Esophagus muscularis mucosa (tissue), 4 donors: ENCODE results near the gene CTSH. TPM values are rescaled to one million over a fixed set of nuclear protein-coding genes. Genes with fewer than 3 reads are reported as not detected.

ENCODE experiments used
- DNase-seq: peaks from one replicate; pipeline ENCODE4 v3.0.0-alpha.2; 2017; ENCODE audit errors: extremely low spot score
- H3K27ac ChIP-seq, 4 donors: fragments of 200-600 bp; sonication (generic); replicated peaks in 1 of 4; 1 replicate in 3 of 4; 2 replicates in 1 of 4; pipeline ENCODE4 v1.5.1; 2016 to 2019; ENCODE audit warnings: mild to moderate bottlenecking in 1 of 4
- H3K27me3 ChIP-seq, 4 donors: fragments of 200-600 bp; sonication (generic); one replicate each; pipeline versions ENCODE4 v1.5.1 to v1.6.0; 2016 to 2019
- H3K36me3 ChIP-seq, 4 donors: fragments of 200-600 bp; sonication (generic); one replicate each; pipeline ENCODE4 v1.5.1; 2016 to 2019
- H3K4me1 ChIP-seq, 4 donors: fragments of 200-600 bp; sonication (generic); one replicate each; pipeline ENCODE4 v1.5.1; 2016 to 2019
- H3K4me3 ChIP-seq, 4 donors: fragments of 200-600 bp; sonication (generic); 1 replicate in 2 of 4; 2 replicates in 2 of 4; pipeline ENCODE4 v1.5.1; 2016 to 2019; ENCODE audit warnings: mild to moderate bottlenecking in 4 of 4, moderate library complexity in 1 of 4
- H3K9me3 ChIP-seq, 4 donors: fragments of 200-600 bp; sonication (generic); 1 replicate in 3 of 4; 2 replicates in 1 of 4; pipeline ENCODE4 v1.5.1; 2016 to 2019
- CTCF ChIP-seq, 3 experiments: fragments of 200-600 bp in 2 of 3; fragments of 450-650 bp in 1 of 3; sonication (generic) in 2 of 3; IDR thresholded peaks; one replicate each; pipeline ENCODE4 v1.5.1; 2017 to 2019; ENCODE audit warnings: antibody characterized with exemption in 3 of 3, mild to moderate bottlenecking in 2 of 3, moderate library complexity in 1 of 3
- EP300 ChIP-seq: sonication (generic); formaldehyde crosslinking; IDR thresholded peaks from one replicate; pipeline ENCODE4 v1.6.1; 2017; ENCODE audit warnings: antibody characterized with exemption
- POLR2A ChIP-seq: fragments of 450-650 bp; IDR thresholded peaks from one replicate; pipeline ENCODE4 v1.6.1; 2017; ENCODE audit warnings: antibody characterized with exemption, moderate library complexity, mild to moderate bottlenecking, low read depth
- POLR2AphosphoS5 ChIP-seq, 2 donors: sonication (generic); formaldehyde crosslinking; IDR thresholded peaks; one replicate each; pipeline ENCODE4 v1.6.1; 2017; ENCODE audit warnings: antibody characterized with exemption in 2 of 2
- WGBS: methylation state at CpG from one replicate; pipeline ENCODE4 v1.1.5; 2018; 5-methylcytosine and 5-hydroxymethylcytosine counted together
- intact Hi-C: fragments of 100-400 bp; cut with DNase I; formaldehyde crosslinking; loops from one replicate; pipeline ENCODE4 v1.15.1; 2023
- total RNA-seq, 4 donors: library from RNA; depleted of rRNA; stranded (reverse); fragments of >200 nt; gene quantifications; one replicate each; pipeline versions ENCODE4 v1.1.0 to v1.2.1, GENCODE V29; 2016

CTSH gene
- total RNA-seq, 4 donors from 2014 or later: 56.1 to 114 (median 74.9) TPM

DNA sequence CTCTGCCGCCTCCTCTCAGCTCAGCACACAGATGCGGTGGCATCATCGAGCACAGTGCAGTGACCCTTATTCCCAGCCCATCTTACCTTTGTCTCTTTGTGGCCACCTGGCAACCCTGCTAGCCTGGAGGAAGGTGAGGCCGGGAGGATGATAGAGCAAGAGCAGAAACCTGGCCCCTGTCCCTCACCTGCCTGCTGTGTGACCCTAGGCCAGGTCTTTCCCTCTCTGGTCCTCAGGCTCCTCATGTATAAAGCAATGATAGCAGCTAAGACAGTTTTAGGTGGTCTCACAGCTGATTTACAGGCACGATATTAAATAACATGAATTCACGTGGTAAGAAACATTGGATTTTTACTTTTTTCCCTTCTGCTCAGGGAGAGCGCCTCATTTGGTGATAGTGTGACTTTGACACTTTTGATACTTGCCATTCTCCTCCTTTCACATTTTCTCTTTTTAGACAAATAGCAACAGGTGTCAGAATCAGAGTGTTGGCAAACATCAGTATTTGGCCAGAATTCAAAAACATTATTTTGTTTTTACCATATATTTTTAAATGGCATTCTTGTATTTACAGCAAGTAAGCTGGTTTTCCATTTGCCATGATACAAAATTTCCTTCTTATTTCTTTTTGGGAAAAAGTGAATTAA, 29.5 kb upstream of the CTSH start:
- intact Hi-C loops: no loop called here
- TF ChIP-seq EP300 (no peak), POLR2A (no peak), CTCF (IDR thresholded peaks at IDR 0.05) (no peak), POLR2AphosphoS5 (IDR thresholded peaks at IDR 0.05) (no peak)
- 96% methylated on average over 7 of the region's 7 CpGs for WGBS
- no peak overlapping the region for H3K4me3 ChIP-seq
- no peaks in the 10 kb centered on the region for H3K27me3 ChIP-seq
- H3K36me3 ChIP-seq: no peaks in the 10 kb centered on the region
- no peak for DNase-seq
- H3K9me3 ChIP-seq: no peaks in the 10 kb centered on the region
- H3K4me1 ChIP-seq: peaks cover 3 to 22% (median 17%) of the 10 kb centered on the region in 4 donors
- no peak overlapping the region for H3K27ac ChIP-seq

GRCh38 chr15:78969687-78970349, 25.0 kb upstream of the CTSH start:
- intact Hi-C loops: no loop called here
- H3K27me3 ChIP-seq: no peaks in the 10 kb centered on the region
- H3K27ac ChIP-seq: no peak overlapping the region
- H3K9me3 ChIP-seq: no peaks in the 10 kb centered on the region
- peaks cover 0 to 18% (median 15%) of the 10 kb centered on the region in 4 donors for H3K4me1 ChIP-seq
- H3K36me3 ChIP-seq: no peaks in the 10 kb centered on the region
- TF ChIP-seq CTCF (IDR thresholded peaks at IDR 0.05): no peak
- TF ChIP-seq POLR2AphosphoS5 (IDR thresholded peaks at IDR 0.05): no peak
- no peak for TF ChIP-seq POLR2A
- no peak for TF ChIP-seq EP300
- no peak overlapping the region for H3K4me3 ChIP-seq
- 82% methylated on average over 5 of the region's 5 CpGs for WGBS
- DNase-seq: no peak

GRCh38 chr15:78968539-78969271, 23.9 kb upstream of the CTSH start:
- Histone ChIP-seq H3K4me3 (no peak overlapping the region), H3K4me1 (peaks cover 0 to 18% (median 15%) of the 10 kb centered on the region in 4 donors), H3K9me3 (no peaks in the 10 kb centered on the region), H3K36me3 (no peaks in the 10 kb centered on the region), H3K27me3 (no peaks in the 10 kb centered on the region), H3K27ac (no peak overlapping the region)
- DNase-seq: no peak
- WGBS: 94% methylated on average over 5 of the region's 5 CpGs
- intact Hi-C loops: no loop called here
- TF ChIP-seq POLR2AphosphoS5 (IDR thresholded peaks at IDR 0.05) (no peak), CTCF (IDR thresholded peaks at IDR 0.05) (no peak), POLR2A (no peak), EP300 (no peak)

DNA sequence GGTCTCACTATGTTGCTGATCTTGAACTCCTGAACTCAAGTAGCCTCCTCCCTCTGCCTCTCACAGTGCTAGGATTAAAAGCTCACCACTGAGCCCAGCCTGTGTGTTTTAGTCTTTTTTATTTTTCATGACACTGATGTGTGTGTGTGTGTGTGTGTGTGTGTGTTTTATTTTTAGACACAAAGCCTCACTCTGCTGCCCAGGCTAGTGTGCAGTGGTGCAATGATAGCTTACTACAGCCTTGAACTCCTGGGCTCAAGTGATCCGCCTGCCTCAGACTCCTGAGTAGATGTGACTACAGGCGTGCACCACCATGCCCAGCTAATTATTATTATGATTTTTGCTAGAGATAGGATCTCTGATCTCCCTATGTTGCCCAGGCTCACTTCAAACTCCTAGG, 23.3 kb upstream of the CTSH start:
- TF ChIP-seq EP300 (no peak), CTCF (IDR thresholded peaks at IDR 0.05) (no peak), POLR2AphosphoS5 (IDR thresholded peaks at IDR 0.05) (no peak), POLR2A (no peak)
- WGBS: 95% methylated on average over 2 of the region's 2 CpGs
- peaks cover 0 to 18% (median 15%) of the 10 kb centered on the region in 4 donors for H3K4me1 ChIP-seq

More for the DNA sequence above, 23.3 kb upstream of the CTSH start:
- H3K27me3 ChIP-seq: no peaks in the 10 kb centered on the region
- DNase-seq: no peak
- intact Hi-C loops: no loop called here
- no peaks in the 10 kb centered on the region for H3K36me3 ChIP-seq
- H3K4me3 ChIP-seq: no peak overlapping the region
- no peak overlapping the region for H3K27ac ChIP-seq
- no peaks in the 10 kb centered on the region for H3K9me3 ChIP-seq
